GM21737 (cell line): Measurements from ENCODE around the gene GPC6.

Source experiments
- ATAC-seq: cut with Tn5 transposase; IDR thresholded peaks from one replicate; pipeline ENCODE4 v1.9.1; 2021; ENCODE audit warnings: mild to moderate bottlenecking, moderate library complexity; ENCODE audit not compliant: unreplicated experiment

GPC6 gene

DNA sequence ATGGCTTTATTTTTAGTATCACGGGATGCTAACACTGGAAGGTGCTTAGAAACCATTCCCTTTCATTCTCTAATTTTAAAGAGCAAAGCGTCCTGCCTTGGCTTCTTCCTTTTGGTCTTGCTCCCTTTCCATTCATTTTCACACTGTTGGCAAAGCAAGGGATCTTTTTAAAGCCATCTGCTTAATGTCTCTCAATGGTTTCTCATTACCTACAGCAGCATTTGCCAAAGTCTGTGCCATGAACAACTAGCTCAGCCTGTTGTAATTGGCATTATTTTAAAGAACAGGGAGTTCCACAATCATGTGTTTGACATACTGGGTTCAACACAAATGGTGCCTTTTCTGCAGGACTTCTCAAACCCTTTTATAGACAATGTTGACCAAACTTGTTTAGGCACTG lies 444.3 kb downstream of the GPC6 start:
- no peak for ATAC-seq

DNA sequence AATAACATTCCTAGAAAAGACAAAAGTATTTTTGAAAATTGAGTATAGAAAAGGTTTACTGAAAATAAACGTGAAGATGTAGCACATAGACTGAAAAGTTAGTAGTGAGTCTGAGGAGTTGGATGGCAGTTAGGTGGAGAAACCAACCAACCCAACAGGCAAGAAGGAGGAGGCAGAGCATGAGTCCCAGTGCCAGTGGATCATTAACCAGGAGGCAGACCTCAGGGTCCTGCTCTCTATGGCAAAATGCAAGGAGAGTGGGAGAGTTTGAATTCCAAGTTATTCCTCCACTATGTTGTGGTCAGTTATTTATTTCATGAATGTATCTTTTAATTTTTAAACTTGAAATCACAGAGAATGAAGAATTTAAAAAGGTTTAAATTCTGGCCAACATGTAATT lies 446.4 kb downstream of the GPC6 start:
- ATAC-seq, result no peak

DNA sequence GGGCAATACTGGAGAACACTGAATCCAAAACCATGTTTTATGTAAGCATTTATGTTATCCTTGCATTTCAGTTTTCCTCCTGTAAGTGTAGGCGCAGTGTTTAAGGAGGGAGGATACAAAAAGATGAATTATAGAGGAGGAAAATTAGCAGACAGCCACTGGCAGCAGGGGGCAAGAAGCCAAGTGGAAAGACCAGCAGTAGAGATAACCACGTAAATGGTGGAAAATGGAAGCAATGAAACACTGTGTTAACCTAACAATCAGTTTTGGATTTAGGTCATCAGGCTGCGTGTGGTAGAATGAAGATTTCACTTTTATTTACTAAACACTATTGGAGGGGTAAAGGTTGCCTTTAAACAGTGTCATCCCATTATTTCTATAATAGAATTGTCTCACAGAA lies 447.3 kb downstream of the GPC6 start:
- no peak for ATAC-seq

DNA sequence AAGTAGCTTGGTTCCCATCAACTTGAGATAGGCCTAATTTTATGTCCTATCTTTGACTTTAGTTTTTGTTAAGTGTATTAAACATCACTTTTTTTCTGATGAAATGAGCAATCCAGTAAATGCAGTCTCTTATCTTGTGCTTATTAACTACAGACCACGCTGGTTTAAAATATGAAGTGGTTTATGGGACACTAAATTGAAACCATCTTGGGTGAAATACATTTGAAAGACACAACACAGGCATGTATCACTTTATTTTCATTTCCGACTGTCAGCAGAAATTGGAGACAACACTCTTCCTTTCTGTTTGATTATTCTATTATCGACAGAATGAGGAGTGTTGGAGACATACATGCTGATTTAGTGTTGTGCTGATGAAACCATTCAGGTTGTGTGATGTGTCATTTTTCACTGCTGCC lies 447.7 kb downstream of the GPC6 start:
- ATAC-seq, result no peak

DNA sequence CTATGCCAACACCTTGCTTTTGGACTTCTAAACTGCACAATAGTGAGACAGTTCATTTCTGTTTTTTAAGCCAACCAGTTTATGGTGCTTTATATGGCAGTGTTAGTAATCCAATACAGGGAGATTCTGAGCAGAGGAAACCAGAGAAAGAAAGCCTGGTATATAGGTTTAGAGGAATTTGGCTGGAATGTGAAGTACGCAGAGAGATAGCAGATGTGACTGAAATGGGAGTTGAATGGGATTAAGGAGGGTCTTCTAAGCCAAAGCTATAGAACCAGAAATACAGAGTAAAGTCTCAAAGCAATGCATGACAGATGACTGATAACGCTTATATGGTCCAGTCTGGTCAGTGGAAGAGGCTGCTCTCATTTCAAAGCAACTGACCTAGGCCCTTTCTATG lies 453.7 kb downstream of the GPC6 start:
- ATAC-seq, result no peak

DNA sequence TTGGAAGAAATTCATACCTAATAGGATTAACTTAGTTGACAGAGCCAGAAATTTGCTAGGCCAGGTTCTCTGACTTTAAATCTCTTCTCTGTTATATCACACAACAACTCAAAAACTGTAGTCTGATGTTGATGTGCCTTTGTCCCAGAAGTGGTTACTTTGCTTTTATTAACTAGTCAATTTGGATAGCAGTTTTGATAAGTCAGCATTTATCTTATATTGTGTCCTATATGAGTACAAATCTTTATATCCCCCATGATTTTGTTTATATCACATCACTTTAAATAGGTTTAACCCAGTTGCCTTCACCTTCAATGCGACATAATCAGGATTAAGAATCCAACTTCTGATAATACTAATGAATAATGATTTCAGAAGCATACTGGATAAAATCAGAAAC lies 459.3 kb downstream of the GPC6 start:
- ATAC-seq, result no peak

DNA sequence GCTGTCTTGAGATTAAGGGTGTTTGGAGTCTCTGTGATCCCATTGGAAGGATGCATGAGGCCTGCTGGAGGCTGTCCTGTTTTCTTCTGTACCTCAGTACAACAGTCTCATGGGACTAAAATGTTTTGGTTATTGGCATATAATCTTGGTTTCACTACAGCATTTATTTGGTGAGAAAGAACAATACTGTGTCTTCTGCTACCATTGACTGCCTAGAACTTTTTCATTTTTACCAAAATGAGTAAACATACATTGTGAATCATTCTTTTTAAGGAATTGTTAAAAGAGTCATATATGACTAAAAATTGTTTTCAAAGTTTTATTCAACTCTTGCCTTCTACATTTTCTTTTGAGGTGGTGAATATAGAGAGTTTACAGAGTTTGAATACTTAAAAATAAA lies 459.8 kb downstream of the GPC6 start:
- no peak for ATAC-seq

DNA sequence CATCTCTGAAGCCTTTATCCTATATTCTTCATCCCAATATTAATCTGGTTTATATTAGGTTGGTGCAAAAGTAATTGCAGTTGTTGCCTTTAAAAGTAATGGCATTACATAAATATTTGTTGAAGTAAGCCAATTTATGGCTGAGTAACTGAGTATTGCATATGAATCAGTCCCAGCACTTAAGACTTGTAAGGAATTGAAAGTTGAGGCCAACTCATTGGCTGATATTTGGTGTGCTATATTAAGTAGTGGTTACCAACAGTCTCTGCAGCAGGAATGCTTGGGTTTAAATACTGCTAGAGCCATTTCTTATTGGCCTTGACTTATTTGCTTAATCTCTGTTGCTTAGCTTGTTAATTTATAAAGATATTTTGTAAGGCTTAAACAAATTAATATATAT lies 460.7 kb downstream of the GPC6 start:
- no peak for ATAC-seq

DNA sequence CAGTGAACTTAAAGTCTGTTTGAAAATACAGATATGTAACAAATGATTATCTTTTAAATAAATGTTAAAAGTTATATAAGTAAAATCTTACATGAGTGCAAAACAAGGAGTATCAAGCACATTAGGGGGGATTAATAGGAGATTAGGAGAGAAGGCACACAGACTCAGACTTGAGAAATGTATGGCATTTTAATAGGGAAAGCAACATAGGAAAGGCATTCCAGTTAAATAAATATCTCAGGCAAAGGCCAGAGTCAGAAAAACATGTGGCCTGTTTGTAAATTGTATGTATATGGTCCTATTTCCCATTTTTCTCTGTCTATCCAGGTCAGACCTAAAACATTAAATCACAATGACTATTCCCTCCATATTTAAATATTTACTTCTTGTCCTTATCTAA lies 462.7 kb downstream of the GPC6 start:
- ATAC-seq, result no peak

DNA sequence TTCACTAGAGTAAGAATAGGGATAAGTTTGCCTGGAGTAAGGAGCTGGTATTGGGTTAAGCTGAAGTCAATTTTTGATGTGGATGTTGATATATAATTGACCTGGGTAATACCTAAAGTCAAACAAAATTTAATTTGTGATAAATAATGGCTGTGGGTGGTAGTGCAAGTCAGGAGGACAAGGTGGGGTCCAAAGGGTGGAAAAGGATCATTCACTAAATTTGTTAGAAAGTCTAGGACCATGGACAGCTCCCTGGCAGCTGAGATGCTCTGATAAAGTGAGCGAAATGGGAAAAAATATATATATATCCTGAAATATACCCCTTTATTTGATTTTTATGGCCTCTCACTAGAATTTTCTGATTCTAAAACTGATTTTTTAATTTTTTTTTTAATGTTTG lies 463.5 kb downstream of the GPC6 start:
- ATAC-seq, result no peak

DNA sequence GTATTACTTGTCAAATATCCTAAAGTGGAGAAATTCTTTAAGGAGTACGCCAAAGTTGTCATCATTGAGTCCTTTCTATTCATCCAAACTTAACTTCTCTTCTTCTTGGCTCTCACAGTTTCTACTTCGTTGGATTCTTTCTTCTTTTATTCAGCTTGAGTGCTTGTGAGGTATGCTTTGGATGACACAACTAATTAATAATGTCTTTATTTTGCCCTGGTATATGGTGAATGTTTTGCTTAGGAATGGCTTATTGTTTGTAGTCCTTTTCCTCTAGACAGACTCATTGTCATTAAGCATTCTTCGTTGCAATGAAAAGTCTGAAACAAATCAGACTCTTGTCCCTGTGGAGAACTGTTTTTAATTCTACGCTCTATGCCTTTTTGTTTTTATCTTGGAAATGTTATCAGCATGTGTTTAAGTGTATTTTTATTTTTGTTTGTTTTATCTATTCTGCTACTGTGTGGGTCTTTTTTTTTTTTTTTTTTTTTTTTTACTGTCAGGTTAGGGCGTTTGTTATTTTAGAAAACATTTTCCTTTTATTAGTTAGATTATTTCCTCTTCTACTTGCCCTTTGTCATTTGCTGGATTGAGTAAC lies 471.5 kb downstream of the GPC6 start:
- no peak for ATAC-seq

DNA sequence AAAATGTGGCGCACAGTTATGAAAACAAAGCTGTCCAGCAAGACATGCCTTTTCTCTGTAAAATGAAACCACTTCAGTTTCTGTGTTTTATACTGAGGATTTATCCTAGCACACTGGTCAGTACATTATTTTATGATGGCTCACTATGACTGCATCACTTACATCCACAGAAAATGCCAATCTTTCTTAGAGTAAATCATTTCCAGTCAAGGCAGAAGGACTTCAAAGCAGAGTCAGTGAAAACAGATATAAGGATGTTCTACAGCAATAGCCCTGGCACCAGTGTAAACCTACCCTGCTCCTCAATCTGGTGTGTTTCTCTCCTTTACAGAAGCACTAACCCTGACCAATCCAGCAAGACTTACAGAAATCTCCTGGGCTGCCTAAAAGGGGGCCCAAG lies 473.5 kb downstream of the GPC6 start:
- ATAC-seq, result no peak

DNA sequence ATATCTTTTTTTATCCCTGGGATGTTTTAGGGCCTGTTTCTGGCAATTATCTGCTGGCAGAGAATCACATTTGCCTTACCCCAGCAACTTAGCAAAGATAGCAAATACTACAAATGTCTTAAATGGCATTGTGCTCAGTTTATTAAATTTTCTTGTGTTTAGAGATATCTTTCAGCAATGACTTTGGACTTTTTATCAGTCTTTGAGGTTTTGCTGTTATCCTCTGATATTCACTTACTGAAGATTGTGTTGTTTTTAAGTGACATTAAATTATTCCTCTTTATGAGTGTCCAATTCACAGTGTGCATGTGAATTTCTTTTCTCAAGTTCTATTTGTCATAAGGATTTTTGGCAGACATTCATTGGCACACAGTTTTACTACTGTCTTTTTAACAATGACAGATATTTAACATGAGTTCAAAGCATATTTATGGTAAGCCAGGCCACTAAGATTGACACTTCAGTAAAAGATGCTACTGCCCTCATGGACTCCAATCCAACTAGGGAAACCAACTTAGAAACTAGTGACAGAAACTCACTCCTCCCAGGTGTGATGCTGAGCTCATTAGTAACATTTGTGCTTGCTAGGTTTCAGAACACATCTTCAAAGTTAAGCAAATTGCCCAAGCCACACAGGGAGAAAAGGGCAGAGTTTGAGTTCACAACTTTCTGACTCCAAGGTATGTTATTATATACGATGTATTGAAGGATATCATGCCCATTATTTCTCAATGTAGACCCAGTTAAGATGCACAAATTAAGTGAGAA lies 481.9 kb downstream of the GPC6 start:
- no peak for ATAC-seq

DNA sequence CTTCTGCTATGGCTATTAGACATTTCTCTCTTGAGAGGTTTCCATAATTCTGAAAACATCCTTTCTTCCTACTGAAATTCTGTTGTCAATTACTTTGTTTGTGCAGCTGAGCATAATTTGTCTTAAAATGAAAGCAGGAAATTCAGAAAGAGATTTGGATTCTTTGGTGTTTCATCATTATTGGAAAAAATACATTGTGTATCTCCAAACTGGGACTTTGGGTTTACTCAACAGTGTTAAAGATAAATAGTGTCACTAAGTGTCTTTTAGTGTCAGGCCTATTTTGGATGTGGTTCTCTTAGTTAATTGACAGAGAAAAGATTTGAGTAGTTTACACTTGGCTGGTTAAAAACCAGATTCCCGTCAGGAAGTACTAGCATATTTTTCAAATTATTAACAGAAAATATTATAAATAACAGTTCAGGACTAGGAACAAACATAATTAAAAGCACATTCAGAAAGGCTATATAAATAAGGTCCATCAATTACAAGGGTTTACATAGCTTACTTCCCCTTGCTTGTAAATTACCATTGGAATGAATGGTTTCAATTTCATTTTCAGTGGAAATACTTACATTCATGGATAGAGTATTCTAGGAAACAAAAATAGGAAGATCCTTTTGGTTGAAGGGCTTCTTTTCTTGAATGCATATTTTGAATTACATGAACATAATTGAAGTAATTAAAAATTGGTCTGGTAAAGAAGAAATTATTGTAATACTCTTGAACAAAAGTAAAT lies 483.1 kb downstream of the GPC6 start:
- ATAC-seq, result no peak

DNA sequence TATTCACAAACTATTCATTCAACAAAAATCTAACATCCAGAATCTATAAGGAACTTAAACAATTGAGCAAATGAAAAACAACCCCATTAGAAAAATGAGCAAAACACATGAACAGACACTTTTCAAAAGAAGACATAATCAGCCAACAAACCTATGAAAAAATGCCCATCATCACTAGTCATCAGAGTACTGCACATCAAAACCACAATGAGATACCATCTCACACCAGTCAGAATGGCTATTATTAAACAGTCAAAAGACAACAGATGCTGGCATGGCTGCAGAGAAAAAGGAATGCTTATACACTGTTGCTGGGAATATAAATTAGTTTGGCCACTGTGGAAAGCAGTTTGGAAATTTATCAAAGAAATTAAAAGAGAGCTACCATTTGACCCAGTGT lies 487.6 kb downstream of the GPC6 start:
- ATAC-seq, result no peak

DNA sequence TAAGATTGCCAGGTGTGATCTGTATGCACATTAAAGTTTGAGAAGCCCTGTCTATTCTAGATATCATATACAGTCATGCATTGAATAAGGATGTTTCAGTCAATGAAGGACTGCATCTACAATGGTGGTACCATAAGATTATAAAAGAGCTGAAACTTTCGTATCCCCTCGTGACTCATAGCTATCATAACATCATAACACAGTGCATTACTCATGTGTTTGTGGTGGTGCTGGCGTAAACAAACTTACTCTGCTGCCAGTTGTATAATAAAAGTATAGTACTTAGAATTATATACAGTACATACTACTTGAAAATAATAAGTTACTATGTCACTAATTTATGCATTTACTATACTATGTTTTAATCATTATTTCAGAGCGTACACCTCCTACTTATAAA lies 489.3 kb downstream of the GPC6 start:
- no peak for ATAC-seq

DNA sequence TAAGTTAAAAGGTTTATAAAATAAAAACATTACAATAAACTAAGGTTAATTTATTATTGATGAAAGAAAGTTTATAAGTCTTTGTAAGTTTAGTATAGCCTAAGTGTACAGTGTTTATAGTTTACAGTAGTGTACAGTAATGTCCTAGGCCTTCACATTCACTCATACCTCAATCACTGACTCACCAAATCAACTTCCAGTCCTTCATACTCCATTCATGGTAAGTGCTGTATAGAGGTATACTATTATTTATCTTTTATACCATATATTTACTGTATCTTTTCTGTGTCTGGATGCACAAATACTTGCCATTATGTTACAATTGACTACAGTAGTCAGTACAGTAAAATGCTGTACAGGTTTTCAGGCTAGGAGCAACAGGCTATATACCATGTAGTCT lies 490.0 kb downstream of the GPC6 start:
- no peak for ATAC-seq

DNA sequence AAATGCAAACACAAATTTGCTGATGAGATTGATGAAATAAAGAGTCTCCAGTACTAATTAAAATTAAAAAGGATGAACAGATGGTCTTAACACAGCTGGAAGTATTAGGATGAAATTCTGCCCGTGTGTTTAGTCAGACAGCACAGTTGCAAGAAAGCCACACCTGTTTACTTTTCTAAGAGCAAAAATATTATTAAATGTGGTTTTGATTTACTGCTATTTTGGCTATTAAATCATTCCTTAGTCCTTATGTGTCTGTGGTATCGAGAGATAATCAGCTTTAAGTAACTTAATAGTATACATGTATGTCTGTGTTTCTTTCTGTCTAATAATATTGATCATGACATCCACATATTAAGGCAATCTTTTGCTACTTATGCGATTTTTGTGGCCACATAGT lies 494.9 kb downstream of the GPC6 start:
- ATAC-seq, result no peak

DNA sequence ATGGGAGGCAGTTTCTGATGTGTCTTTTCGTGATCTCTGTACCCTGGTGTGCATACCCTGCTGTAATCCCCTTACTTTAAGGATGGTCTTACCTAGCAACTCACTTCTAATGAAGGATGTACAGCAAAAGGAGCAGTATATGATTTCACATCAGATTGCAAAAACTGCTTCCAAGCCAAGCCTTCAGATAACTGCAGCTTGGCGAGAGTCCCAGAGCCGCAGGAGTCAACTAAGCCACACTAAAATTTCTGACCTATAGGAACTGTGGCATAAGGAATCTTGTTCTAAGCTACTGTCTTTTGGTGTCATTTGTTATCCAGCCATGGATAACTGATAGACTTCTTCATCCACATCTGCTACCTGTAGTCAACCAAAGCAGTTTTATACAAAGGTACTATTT lies 496.7 kb downstream of the GPC6 start:
- no peak for ATAC-seq

DNA sequence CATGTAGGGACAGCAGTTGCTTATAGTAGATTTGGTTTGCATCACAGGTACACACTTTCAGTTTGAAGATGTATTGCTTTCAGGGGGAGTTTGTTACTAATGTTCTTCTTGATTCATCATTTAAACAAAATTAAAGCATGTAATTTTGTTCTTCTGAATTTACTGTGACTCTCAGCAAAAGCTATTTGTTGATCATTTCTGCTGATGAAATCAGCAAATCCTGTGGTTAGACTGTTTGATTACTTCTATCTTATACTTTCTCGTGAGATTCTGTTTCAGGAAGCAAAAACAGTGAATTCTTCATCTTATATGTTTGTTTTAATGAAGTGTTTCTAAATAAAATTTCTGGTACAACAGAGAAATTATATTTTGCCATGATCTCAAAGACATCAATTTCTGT lies 497.6 kb downstream of the GPC6 start:
- ATAC-seq, result no peak

DNA sequence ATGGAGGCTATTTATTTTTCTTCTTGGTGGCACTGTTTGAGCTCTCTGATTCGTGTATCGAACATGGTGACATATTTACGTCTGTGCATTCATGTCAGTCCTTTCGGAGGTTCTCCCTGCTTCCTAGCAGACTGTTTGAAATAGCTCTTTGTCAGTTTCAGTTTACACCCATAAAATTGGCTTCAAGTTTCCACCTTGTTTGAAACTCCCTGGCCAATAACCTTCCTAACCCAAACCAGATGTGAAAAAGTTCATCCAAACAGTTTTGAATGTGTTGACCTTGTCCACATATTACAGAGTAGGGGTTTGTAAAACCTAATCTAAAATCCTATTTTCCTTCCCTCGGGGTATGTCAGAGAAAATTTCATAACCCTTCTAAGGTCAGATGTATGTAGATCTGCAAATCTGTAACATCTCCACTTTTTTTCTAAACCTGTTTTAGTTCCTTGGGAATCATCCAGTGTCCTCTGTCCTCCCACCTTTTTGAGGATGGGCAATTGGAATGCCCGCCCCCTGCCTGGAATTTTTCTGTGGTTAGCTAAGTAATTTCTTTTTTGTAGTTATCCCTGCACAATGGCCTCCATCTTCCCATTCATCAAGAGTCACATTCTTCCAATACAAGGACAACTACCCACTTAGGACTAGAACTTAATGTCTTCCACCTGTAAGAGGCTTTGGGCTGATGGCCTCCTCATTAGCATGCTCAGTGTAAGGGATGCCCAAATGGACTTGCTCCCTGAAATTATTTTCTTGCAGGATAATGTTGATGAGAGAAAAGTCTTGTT lies 499.8 kb downstream of the GPC6 start:
- no peak for ATAC-seq
